Heart right ventricle (tissue), 16 donors: ENCODE measurements around the gene RPRD2. TPM values are rescaled to one million over a fixed set of nuclear protein-coding genes. Genes with fewer than 3 reads are reported as not detected.

ENCODE experiments used
- ATAC-seq, 8 donors: fragments of 200-7000 bp; cut with Tn5 transposase; one replicate each; pipeline ENCODE4 v1.9.1; 2020; ENCODE audit warnings: mild to moderate bottlenecking in 8 of 8, moderate library complexity in 8 of 8, moderate number of reproducible peaks in 1 of 8
- DNase-seq, 2 donors: peaks; one replicate each; pipeline ENCODE4 v3.0.0-alpha.2; 2020
- H3K27ac ChIP-seq, 10 donors: fragments of 200-600 bp; sonication (generic) in 2 of 10; one replicate each; pipeline versions ENCODE4 v1.5.0 to v1.8.0; 2020 to 2022; ENCODE audit warnings: mild to moderate bottlenecking in 3 of 10
- H3K27me3 ChIP-seq, 7 donors: fragments of 200-600 bp; one replicate each; pipeline ENCODE4 v1.8.0; 2021 to 2022; ENCODE audit warnings: mild to moderate bottlenecking in 2 of 7
- H3K36me3 ChIP-seq, 9 donors: fragments of 200-600 bp; sonication (generic) in 1 of 9; one replicate each; pipeline versions ENCODE4 v1.5.0 to v1.8.0; 2020 to 2022; ENCODE audit warnings: mild to moderate bottlenecking in 2 of 9
- H3K4me1 ChIP-seq, 9 donors: fragments of 200-600 bp; sonication (generic) in 1 of 9; one replicate each; pipeline versions ENCODE4 v1.5.0 to v1.8.0; 2020 to 2022; ENCODE audit warnings: mild to moderate bottlenecking in 4 of 9
- H3K4me3 ChIP-seq, 10 donors: fragments of 200-600 bp; sonication (generic) in 2 of 10; one replicate each; pipeline versions ENCODE4 v1.5.0 to v1.8.0; 2020 to 2022; ENCODE audit warnings: mild to moderate bottlenecking in 7 of 10, moderate library complexity in 2 of 10
- H3K9me3 ChIP-seq, 11 donors: fragments of 200-600 bp in 10 of 11; sonication (generic) in 2 of 11; one replicate each; pipeline versions ENCODE4 v1.5.0 to v1.8.0; 2013 to 2022; ENCODE audit warnings: mild to moderate bottlenecking in 2 of 11, control low read depth in 1 of 11, moderate library complexity in 1 of 11
- WGBS, 2 donors: extraction: QIAGEN DNeasy Blood & Tissue Kit; methylation state at CpG; one replicate each; pipeline ENCODE4 v1.1.7; 2013; ENCODE audit warnings: inconsistent platforms in 1 of 2; 5-methylcytosine and 5-hydroxymethylcytosine counted together
- intact Hi-C, 10 donors: fragments of 100-400 bp; cut with DNase I; formaldehyde crosslinking; loops; one replicate each; pipeline versions ENCODE4 v1.11.1 to v1.14.2; 2022
- polyA plus RNA-seq, 2 donors: library from polyadenylated mRNA; stranded (reverse); fragments of 200-250 nt; gene quantifications; one replicate each; pipeline ENCODE4 v1.2.3, GENCODE V29; 2013
- total RNA-seq, 10 donors: library from RNA; stranded (reverse); fragmentation: NEBNext Ultra II Directional in 3 of 10; extraction: Animal tissue kit (Norgen Biotek cat#: 25700) in 3 of 10; gene quantifications; one replicate each; pipeline versions ENCODE4 v1.2.1 to v1.2.4, GENCODE V29; 2021 to 2023
- TF ChIP-seq, protein P1 (sequence below), 9 donors: fragments of 200-600 bp; sonication (generic) in 2 of 9; IDR thresholded peaks; one replicate each; pipeline versions ENCODE4 v1.5.0 to v1.8.0; 2021 to 2022; ENCODE audit warnings: antibody characterized with exemption in 9 of 9, mild to moderate bottlenecking in 5 of 9, moderate library complexity in 1 of 9
- donor health status: Arrhythmogenic right ventricular cardiomyopathy.
- donor health status: ischemic (EF 13 %, LVEDD 7.1; RV severe dilation, severe dysfunction).
- donor health status: healthy with polysubstance abuse.
- donor health status: DM: no; HTN: yes; CAD: no.
- donor health status: DM: no; HTN: no; CAD: no.
- donor health status: ischemic (EF 25% LVEDD 6.9; RV normal size, moderate dysfunction).
- donor health status: ischemic (EF 25% LVEDD 5.7; RV mildly dilated, moderate dysfunction).
- donor health status: healthy.
- donor health status: DM: yes; HTN: yes; CAD: no.
- donor health status: Ischemic cardiomyopathy.
- donor health status: ischemic (EF 35%, LVEDD 5.7; RV mildly dilated, moderate dysfunction).
- donor health status: nonischemic (EF 11% LVEDD 7.7; RV severe dilation, severe dysfunction).
- donor health status: DM: yes; HTN: yes; CAD: no.
- donor health status: PGD.
- donor health status: ischemic (EF 29% LVEDD 5.4; RV normal size, mild dysfunction).
- donor health status: nonischemic (EF 23%, LVEDD 6.1; RV moderate dilation, normal function).

Gene RPRD2
- total and polyA plus RNA-seq, 12 donors = 4.0 to 34.5 (median 27.9) TPM

GRCh38 chr1:150415800-150416199 is 51.9 kb downstream of the RPRD2 start:
- TF ChIP-seq, protein P1, sequence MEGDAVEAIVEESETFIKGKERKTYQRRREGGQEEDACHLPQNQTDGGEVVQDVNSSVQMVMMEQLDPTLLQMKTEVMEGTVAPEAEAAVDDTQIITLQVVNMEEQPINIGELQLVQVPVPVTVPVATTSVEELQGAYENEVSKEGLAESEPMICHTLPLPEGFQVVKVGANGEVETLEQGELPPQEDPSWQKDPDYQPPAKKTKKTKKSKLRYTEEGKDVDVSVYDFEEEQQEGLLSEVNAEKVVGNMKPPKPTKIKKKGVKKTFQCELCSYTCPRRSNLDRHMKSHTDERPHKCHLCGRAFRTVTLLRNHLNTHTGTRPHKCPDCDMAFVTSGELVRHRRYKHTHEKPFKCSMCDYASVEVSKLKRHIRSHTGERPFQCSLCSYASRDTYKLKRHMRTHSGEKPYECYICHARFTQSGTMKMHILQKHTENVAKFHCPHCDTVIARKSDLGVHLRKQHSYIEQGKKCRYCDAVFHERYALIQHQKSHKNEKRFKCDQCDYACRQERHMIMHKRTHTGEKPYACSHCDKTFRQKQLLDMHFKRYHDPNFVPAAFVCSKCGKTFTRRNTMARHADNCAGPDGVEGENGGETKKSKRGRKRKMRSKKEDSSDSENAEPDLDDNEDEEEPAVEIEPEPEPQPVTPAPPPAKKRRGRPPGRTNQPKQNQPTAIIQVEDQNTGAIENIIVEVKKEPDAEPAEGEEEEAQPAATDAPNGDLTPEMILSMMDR (IDR thresholded peaks at IDR 0.05) = no peak

DNA sequence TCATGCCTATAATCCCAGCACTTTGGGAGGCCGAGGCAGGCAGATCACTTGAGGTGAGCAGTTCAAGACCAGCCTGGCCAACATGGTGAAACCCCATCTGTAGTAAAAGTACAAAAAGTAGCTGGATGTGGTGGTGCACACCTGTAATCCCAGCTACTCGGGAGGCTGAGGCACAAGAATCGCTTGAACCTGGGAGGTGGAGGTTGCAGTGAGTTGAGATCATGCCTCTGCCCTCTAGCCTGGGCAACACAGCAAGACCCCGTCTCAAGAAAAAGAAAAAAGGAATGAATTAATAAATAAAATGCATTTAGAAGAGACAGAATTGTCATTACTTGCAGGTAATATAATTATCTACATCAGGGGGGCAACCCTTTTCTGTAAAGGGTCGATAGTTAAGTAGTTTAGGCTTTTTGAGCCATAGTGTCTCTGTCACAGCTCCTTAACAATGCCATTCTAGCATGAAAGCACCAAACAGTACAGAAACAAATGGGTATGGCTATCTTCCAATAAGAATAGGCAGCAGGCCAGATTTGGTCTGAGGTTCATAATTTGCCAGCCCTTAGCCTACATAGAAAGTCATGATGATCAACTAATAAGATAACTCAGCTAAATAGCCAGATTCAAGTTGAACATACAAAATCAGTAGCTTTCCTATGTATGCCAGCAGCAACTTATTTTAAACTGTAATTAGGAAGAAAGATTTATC is 56.8 kb downstream of the RPRD2 start:
- TF ChIP-seq, protein P1 (IDR thresholded peaks at IDR 0.05) = no peak
- Histone ChIP-seq H3K9me3 (no peaks in the 10 kb centered on the region), H3K4me1 (peaks cover 0 to 13% (median 8%) of the 10 kb centered on the region in 9 donors), H3K27ac (no peak overlapping the region), H3K27me3 (no peaks in the 10 kb centered on the region), H3K4me3 (no peak overlapping the region), H3K36me3 (peaks cover 0 to 62% (median 10%) of the 10 kb centered on the region in 9 donors)
- WGBS, 2 donors = 90 to 91% methylated on average over 5 of the region's 5 CpGs
- DNase-seq = no peak
- ATAC-seq = no peak
- intact Hi-C loops = loop anchor here in 2 of 10 donors (10.0 kb wide), 1 partner anchor 166 kb away; the partner anchor contains the start of gene CA14 (in 2 of the 2)

More at GRCh38 chr1:150415800-150416199, 51.9 kb downstream of the RPRD2 start:
- no peaks in the 10 kb centered on the region for H3K27me3 ChIP-seq
- ATAC-seq = no peak
- peaks cover 0 to 11% (median 3%) of the 10 kb centered on the region in 9 donors for H3K4me1 ChIP-seq
- H3K27ac ChIP-seq = no peak overlapping the region
- intact Hi-C loops = no loop called here
- H3K9me3 ChIP-seq = no peaks in the 10 kb centered on the region
- peaks cover 0 to 33% (median 10%) of the 10 kb centered on the region in 9 donors for H3K36me3 ChIP-seq
- H3K4me3 ChIP-seq = no peak overlapping the region
- no peak for DNase-seq
- WGBS, 2 donors = 96% methylated on average over 3 of the region's 3 CpGs

DNA sequence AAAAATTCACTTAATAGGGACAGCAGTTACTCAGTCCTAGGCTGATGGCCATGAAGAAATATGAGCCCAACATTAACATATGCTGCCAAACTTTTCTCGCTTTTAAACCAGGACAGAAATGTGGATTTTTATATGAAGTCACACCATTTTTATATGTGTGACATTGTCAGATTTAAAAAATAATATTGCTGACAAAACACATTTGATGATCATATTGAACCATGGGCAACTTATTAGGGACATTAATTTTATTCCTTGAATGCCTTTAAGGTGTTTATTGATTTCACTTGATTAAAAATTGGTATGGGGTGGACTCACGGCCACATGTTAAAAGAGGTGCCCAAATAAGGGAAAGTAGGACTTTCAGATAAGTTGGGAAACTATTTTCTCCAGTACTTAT is 58.6 kb downstream of the RPRD2 start:
- TF ChIP-seq, protein P1 (IDR thresholded peaks at IDR 0.05) = no peak
- DNase-seq = no peak
- ATAC-seq = no peak
- Histone ChIP-seq H3K4me1 (peaks cover 0 to 13% (median 8%) of the 10 kb centered on the region in 9 donors), H3K9me3 (no peaks in the 10 kb centered on the region), H3K36me3 (peaks cover 0 to 66% (median 10%) of the 10 kb centered on the region in 9 donors), H3K27me3 (no peaks in the 10 kb centered on the region), H3K27ac (no peak overlapping the region), H3K4me3 (no peak overlapping the region)
- WGBS, 2 donors = 96 to 99% methylated on average over 2 of the region's 2 CpGs
- intact Hi-C loops = loop anchor here in 2 of 10 donors (10.0 kb wide), 1 partner anchor 168 kb away; the partner anchor contains the start of gene CA14 (in 2 of the 2)

DNA sequence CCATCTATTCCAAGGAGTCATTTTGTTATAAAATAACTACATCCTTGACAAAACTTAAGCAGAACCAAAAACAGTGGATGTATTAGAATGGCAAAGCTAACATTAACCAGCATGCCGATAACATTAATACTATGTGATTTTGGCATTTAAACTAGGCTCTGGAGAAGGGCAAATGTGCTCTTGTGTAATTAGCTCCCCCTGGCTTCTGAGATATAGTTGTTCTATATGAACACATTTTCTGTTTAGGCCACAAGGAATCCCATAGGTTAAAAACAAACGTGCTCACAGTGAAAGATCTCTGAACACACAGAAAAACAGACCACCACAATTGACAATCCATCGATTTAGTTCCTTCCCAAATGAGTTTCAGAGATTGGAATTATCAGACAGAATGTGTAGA is 65.9 kb downstream of the RPRD2 start:
- no peaks in the 10 kb centered on the region for H3K27me3 ChIP-seq
- WGBS, 2 donors = 47 to 56% methylated on average over 3 of the region's 3 CpGs
- H3K27ac ChIP-seq = no peak overlapping the region
- no peak for ATAC-seq
- H3K4me1 ChIP-seq = no peaks in the 10 kb centered on the region
- no peaks in the 10 kb centered on the region for H3K9me3 ChIP-seq
- TF ChIP-seq, protein P1 (IDR thresholded peaks at IDR 0.05) = peak in 6 of 9 donors; percentile 15 to 35 (median 20)
- DNase-seq = no peak
- H3K4me3 ChIP-seq = no peak overlapping the region
- peaks cover 0 to 27% (median 0%) of the 10 kb centered on the region in 9 donors for H3K36me3 ChIP-seq
- intact Hi-C loops = loop anchor here in 3 of 10 donors (10.0 kb wide), 2 partner anchors 65 to 175 kb away; partner anchors contain the start of genes CA14 (in 2 of the 3) and RPRD2 (in 1 of the 3)
